NCI-H345 (cell line): ENCODE results near the gene HLA-DRB1.
"Not testable (repeated sequence)": the region's sequence is repeated elsewhere in the genome, so short reads cannot be mapped to it uniquely, and the experiment has no call there.

Experiments used
- DNase-seq: peaks from one replicate; lab custom pipeline; 2025; lab: John Stamatoyannopoulos, UW

Gene HLA-DRB1

DNA sequence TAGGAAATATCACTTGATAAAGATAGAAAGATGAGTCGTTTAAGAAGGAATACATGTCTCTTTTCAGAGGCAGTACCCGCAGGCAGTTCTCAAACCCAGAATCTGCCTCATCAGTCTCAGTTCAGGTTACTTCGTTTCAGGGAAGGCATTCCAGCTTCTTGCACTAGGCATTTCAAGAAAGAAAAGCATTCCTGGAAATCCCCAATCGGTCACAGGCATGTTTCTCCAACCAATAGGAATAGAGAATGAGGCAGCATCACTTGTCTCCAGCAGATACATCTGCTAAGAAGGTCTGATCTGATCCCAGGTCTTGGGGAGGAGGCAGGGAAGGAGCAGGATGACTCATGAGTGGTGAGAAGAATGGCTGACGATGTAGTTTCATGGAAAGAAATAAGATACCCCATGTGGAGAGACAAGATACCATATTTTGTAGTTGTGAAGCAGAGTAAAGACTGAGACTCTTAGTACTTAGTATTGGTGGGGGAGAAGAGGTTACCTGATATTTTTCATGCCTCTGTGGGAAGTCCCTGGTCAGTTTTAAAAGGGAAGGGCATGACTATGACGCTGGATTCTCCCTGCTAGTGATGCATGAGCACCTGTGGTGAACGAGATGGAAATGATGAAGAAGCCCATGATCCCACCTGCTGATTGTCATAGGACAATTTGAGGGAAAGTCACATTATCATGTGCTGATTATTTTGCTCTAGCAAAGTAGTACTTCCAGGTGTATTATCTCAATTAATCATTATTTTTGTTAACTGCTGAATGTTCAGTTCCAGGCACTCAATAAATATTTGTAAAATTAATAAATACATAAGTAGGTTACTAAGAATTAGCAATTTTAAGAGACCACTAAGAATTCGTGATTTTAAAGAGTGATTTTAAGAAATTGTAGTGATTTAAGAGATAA is 20.3 kb upstream of the HLA-DRB1 start:
- DNase-seq: peak; percentile 0

DNA sequence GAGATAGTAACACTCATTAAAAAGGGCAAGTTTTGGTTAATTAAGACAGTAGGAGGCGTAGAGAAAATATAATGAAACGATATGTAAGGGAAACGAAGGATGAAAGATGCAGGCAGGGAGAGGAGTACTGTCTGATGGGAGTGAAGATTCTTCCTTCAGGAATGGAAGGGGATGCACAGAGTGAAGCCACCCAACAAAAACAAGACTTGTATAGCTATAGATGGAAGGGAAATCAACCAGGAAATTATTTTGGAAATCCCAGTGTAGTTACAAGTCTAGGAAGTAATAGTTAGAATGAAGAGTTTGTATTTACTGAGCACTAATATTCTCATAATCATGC is 19.7 kb upstream of the HLA-DRB1 start:
- no peak for DNase-seq

DNA sequence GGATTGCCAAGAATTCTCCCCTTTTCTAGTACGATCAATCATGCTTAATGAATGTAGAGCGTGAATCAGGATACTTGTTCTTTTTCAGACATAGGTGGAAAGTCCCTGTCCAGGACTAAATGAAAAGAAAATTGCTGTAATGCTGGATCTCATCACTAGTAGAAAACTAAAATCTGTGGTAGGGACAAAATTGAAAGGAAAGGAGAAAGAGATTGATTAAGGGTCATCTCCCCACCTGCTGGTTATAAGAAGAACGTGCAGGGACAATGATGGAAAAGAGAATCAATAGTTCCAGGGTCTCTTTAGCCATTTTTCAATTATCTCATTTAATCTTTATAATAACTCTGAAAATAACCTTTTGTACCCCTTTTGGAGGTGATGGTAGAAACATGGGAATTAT is 18.7 kb upstream of the HLA-DRB1 start:
- no peak for DNase-seq

DNA sequence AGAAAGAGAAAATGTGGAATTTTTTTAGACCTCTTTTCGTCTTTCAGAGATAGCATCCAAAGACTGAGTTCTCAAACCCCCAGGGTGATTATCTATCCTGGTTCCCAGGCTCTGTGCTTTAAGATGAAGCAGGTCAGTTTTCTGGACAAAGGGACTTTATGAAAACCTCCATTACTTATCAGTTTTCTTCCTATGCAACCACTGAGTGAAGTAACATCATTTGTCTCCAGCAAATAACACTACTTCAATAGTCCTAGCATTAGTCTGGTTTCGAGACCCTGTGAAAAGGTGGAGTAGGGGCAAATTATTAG is 18.3 kb upstream of the HLA-DRB1 start:
- DNase-seq: no peak

DNA sequence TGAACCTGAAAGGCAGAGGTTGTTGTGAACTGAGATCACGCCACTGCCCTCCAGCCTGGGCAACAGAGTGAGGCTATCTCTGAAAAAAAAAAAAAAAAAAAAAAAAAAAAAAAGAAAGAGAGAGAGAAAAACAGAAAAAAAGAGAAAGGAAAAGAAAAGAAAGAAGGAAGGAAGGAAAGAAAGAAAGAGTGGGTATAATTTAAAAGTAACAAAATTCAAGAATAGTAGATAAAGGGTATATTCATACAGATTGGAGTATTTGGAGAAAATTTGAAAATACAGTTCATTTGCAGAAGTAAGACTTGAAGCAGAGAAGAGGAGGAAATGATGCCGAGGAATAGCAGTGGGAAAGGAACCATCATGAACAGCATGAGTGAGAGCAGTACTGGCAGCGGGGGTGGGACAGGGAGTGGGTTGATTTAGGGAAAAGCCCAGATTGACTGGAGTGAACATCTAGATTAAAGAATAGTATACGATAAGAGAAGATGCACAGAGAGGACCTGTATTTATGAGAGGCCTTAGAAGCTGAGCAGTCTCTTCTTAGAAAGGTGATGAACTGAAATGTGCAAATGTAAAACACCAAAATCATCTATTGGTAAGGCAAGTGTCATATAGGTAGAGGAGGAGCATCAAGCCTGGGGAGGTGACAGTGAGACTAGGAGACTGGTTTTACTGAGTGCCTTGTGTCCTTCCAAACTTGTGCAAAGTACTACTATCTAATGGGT is 17.8 kb upstream of the HLA-DRB1 start:
- no peak for DNase-seq

DNA sequence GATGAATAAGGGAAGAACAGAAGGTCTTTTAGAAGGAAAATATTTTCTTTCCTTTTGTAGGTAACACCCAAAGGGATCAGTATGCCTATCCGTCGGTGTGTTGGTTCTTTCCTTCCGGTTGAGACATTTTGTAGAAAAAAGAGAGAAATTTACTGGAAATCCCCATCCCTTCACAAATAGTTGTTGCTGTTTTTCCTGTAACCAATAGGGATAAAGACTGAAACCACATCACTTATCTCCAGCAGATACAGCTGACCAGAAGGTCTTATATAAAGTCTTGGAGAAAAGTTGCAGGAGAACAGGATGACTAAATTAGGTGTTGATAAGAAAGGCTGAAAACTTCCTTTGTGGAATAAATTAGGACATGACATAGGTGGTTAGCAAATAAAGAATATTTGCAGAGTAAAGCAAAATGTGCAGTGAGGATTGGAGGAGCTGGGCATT is 14.8 kb upstream of the HLA-DRB1 start:
- no peak for DNase-seq

DNA sequence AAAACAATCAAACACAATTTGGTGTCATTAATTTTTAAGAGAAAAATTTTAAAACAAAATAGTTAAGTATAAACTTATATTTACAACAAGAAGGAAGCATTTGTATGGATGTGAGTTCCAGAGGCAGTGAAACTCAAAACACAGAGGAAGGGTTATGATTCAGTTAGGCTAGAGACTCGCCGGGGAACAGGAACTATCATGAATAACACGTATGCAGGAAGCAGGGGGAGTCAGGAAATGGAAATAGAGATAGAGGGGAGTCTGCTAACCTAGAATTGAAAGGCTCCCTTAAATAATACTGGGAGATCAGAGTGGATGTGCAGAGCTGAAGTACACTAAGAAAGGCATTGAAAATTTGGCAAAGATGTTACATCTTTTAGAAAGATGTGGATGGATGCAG is 14.2 kb upstream of the HLA-DRB1 start:
- DNase-seq: no peak

DNA sequence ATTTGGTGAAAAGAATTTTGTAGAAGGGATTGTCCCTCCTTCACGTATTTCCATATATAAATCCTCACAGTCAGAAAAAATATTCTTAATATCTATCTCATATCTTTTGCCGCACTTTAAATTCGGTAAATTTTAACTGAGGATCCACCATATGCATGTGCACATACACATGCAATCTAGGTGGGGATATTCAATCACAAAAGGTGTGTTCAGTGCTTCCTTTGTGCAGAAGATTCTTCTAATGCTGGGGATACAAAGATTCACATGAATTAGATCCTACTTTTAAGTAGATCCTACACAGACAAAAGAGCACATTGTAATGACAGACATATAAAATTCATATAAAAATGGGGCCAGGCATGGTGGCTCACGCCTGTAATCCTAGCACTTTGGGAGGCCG is 13.6 kb upstream of the HLA-DRB1 start:
- no peak for DNase-seq

DNA sequence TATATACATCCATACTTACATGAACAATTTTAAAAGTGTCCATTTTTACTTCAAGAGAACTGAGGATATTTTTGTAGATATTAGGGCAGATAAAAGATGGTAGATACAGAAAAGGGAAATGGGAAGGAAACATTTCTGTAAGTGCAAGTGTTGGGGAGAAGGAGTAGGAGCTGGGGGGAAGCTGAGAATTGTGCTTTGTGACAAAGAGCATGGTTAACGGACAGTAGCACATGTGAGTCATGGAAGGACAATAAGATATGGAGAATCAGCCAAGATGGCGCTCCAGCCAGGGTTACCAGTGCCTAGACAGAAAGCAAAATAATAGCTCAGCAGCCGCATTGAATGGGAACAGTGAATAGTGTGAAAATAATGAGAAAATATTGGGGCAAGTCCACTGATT is 12.7 kb upstream of the HLA-DRB1 start:
- no peak for DNase-seq

DNA sequence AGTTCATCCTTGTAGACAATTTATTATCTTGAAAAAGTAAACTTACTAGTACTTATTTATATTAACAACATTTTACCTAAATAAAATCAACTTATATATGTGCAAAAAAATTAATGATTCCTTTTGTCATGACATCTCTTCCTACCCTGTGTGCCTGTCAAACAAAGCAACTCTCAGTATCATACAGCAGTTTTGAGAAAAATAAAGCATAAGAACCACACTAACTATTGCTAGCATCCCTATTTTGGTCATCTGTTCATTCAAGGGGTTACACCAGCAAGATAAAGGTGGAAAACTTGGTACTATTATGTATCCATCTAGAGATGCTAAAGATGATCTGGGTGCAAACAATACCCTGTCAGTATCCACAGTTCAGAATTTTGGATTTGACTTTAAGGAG is 7.4 kb upstream of the HLA-DRB1 start:
- DNase-seq: no peak

DNA sequence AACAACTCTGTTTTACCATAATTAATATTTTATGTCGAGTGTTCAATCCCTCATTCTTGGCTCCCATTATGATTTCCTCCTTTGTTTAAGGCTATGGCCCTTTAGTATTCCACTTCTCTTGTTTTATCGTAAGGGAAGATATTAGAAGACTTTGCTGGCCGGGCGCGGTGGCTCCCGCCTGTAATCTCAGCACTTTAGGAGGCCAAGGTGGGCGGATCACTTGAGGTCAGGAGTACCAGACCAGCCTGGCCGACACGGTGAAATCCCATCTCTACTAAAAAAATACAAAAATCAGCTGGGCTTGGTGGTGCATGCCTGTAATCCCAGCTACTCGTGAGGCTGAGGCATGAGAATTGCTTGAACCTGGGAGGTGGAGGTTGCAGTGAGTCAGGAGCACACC is 1.1 kb upstream of the HLA-DRB1 start:
- not testable (repeated sequence) for DNase-seq

DNA sequence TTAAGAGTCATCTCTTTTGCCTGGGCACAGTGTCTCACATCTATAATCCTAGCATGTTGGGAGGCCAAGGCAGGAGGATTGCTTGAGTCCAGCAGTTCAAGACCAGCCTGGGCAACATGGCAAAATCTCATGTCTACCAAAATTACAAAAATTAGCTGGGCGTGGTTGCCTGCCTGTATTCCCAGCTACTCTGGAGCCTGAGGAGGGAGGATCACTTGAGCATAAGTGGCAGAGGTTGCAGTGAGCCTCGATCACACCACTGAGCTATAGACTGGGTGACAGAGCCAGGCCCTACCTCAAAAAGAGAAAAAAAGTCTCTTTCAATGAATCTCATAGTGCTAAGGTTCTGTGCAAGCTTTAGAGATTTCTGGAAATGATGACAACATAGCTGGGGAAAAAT is 1.5 kb downstream of the HLA-DRB1 start:
- DNase-seq: no peak

DNA sequence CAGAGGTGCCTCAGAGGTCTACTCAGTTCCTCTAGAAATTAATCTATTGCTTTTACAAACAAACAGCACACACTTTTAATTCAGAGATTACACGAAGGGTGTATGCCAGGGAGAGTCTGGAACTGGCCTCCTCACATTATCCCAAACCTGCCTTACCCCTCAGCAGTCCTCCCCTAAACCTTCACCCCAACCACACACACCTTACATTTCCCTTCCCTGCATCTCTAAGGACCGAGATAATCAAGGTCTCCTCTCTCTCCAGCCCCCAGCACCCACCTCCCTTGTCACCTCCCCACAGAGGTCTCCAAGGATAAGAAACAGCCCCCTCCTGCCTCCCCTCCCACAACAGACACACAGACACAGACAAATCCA is 6.1 kb downstream of the HLA-DRB1 start:
- no peak for DNase-seq

DNA sequence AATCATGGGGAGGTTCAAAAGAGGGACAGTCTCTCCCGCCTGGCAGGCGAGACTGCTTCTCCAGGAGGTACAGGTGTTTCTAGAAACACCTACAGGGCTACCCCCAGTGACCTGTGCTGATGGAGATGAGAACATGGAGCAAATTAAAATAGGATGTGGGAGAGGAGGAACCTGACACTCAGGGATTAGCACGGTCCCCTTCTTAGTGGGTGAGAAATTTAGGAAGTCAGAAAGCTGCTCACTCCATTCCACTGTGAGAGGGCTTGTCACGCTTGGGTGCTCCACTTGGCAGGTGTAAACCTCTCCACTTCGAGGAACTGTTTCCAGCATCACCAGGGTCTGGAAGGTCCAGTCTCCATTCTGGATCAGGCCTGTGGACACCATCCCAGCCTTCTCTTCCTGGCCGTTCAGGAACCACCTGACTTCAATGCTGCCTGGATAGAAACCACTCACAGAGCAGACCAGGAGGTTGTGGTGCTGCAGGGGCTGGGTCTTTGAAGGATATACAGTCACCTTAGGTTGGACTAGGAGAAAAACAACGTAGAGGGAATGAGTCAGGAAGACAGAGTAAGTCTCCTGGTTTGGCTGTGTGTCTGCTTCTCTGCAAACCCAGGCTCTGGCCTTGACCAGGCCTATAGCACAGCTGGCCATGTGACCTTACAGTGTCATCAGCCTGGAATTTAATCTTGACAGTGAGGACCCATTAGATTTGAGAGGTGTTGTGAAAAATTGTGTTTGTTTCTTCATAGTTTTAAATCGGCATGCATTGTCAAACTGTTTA is 8.1 kb downstream of the HLA-DRB1 start:
- no peak for DNase-seq

DNA sequence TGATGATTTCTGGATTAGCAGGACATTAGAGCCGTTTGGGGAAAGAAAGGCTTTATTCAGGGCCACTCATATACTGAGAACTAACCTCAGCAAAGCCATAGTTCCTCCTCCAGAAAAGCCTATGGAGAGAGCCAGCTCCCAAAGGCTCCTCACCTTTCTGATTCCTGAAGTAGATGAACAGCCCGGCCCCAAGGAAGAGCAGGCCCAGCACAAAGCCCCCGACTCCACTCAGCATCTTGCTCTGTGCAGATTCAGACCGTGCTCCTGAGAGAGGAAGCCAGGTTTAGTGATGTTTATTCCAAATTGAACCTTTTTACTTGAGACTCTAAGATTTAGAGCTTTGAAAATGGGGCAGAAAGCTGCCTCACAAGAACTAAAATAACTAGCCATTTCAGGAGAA is 9.1 kb downstream of the HLA-DRB1 start:
- DNase-seq: no peak

DNA sequence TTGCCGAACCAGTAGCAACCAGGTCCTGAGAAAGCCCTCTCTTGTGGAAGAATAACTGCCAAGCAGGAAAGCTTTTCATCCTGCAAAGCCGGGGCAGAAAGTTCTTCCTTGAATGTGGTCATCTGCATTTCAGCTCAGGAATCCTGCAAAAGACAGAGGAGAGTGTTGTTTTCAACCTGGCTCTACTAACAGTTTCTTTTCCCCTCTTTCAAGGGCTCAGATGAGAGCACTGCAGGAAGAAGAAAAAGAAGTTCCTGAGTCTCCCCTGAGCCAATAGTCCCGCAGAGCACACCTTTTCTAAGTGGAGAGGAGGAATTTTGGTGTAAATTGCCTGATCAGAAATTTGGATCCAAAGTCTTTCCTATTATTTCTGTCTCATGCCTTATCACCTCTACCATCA is 10.7 kb downstream of the HLA-DRB1 start:
- DNase-seq: no peak

DNA sequence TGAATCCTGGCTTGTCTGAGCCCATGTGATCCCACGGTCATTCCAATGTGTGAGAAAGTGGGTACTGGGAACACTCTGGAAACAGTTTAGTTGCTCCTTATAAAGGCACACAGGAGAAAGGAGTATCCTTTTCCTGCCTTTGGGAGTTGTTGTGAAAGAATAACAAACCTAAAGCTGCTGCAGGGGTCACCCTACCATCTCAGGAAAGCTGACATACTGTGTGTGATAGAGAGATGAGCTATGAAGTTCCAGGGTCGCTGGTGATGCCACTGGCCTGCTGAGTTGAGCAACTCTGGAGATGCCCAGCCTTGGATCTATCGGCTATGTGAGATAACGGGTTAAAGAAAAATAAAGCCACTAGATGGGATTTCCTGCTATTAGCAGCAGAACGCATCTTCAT is 12.2 kb downstream of the HLA-DRB1 start:
- DNase-seq: not testable (repeated sequence)

DNA sequence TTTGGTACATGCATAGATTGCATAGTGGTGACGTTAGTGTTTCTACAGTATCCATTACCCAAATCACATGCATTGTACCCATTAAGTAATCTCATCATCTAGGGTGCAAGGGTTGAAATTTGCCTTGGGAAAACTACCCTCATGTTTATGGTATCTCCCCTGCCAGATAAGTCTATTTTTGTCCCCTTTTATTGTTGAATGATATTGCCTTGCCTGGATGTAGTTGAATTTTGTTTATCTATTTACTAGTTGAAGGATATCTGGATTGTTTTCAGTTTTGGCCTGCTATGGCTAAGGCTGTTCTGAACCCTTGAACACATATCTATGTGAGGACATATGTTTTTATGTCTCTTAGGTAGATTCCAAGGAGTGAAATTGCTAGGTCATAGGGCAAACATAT is 13.4 kb downstream of the HLA-DRB1 start:
- no peak for DNase-seq

DNA sequence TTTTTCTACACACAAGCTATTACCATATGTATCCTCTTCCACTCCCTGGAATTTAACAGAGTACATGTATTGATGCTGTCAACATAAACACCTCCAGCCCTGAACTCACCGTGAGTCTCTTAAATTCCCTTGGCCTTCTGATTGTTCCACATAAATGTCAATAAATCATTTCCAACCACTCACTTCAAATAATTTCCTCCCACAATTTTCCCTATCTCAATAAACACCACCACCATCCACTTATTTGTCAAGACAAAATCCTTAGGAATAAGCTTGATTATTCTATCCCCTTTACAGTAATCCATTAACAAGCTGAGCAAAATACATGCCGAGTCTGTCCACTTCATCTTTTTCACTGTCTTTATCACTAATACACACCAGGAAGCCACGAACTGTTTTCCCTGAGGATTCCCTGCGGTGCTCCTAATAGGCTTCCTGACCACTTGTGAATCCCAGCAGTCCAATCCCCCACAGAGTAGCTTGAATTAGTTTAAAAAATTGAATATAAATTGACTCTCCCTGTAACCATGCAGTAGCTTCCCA is 19.2 kb downstream of the HLA-DRB1 start:
- no peak for DNase-seq

DNA sequence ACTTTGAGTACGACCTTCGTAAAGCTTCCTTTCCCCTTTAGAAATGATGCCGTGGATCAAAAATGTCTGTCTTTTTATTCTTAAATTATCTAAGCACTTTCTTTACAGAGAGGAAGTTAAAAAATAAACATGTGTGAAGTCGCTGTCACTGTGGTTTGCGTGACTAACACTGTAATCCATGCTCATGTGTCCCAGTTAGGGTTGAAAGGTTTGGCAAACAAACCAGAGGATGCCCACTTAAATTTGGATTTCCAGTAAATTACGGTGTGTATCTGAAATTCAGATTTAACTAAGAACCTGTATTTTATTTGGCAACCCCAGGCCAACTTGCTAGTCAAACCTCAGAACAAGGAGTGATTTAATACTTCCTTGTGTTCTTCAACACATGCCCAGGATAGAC is 21.1 kb downstream of the HLA-DRB1 start:
- DNase-seq: no peak

DNA sequence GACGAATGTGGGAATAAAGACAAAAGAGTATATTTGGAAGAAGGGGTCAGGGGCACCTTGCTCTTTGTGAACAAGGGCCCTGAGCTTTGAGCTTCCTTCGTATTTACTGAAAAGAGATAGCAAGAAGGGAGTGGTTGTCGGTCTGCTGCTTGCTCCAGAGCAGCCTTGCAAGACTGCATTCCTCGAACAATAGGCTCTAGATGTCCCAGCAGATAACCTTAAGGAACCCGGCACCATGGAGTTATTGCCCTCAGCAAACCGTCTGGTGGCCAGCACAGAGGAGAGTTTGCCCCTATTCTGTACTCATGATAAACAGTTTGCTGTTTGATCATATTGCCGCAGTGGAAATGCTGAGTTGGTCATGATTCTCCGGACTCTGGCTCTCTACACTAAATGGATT is 22.7 kb downstream of the HLA-DRB1 start:
- no peak for DNase-seq

DNA sequence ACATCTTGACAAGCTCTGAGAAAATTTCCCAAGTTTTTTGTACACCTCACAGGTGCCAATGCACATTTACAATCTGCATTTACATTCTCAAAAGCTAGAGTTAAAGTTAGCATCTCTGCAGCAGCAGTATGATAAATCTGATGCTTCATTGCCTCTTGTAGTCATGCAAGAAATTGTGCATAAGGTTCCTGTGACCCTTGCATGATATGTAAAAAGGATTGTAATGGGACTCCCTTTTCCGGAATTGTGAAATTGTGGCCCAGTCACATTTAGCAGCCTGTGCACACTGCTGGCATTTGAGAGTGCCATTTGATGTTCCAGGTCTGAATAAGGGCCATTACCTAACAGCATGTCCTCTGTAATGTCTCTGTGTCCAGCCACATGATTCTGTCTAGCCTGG is 24.1 kb downstream of the HLA-DRB1 start:
- no peak for DNase-seq

DNA sequence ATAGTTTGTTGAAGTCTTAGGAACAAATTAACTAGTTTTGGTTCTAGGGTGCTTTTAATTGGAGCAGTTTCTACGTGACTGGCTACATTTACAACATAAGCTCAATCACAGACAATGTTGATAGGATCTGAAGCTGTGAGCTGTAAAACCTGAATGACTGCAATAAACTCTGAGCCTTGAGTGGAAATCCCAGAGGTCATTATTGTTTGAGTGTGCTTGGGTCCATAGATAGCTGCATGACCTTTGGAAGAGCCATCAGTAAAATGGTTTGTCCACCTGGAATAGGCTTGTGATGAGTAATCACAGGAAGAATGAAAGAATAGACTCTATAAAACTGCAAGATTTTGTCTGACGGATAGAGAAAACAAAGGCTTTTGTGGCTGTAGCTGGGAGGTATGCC is 26.7 kb downstream of the HLA-DRB1 start:
- DNase-seq: no peak
